HUDEP-2 (cell line): ENCODE data around the gene HTT.

ENCODE experiments used
- DNase-seq, 76 experiments: peaks; one replicate each; lab custom pipeline; 2025; ENCODE audit not compliant: unreplicated experiment in 76 of 76; lab: John Stamatoyannopoulos, UW

HTT gene

GRCh38 chr4:3116955-3117354 lies 42.5 kb downstream of the HTT start:
- no peak for DNase-seq

- DNase-seq, result no peak
These were observed 43.8 kb downstream of the HTT start for GRCh38 chr4:3118312-3118711.

GRCh38 chr4:3119464-3119863 lies 45.0 kb downstream of the HTT start:
- DNase-seq, result no peak

- no peak for DNase-seq
These were observed 46.6 kb downstream of the HTT start for GRCh38 chr4:3121110-3121509.

- DNase-seq, result no peak
These were observed 47.1 kb downstream of the HTT start for GRCh38 chr4:3121596-3121995.

GRCh38 chr4:3122081-3122563 lies 47.6 kb downstream of the HTT start:
- DNase-seq, result no peak

- no peak for DNase-seq
These were observed 48.7 kb downstream of the HTT start for GRCh38 chr4:3123181-3123671.

GRCh38 chr4:3124070-3124767 lies 49.7 kb downstream of the HTT start:
- no peak for DNase-seq

- DNase-seq, result no peak
These were observed 52.6 kb downstream of the HTT start for GRCh38 chr4:3127112-3127511.

- no peak for DNase-seq
These were observed 53.6 kb downstream of the HTT start for GRCh38 chr4:3128058-3128457.

GRCh38 chr4:3128976-3129375 lies 54.5 kb downstream of the HTT start:
- no peak for DNase-seq

GRCh38 chr4:3130201-3130600 lies 55.7 kb downstream of the HTT start:
- DNase-seq, result no peak

- DNase-seq, result no peak
These were observed 56.3 kb downstream of the HTT start for GRCh38 chr4:3130826-3131225.

- no peak for DNase-seq
These were observed 59.7 kb downstream of the HTT start for GRCh38 chr4:3134201-3134600.

GRCh38 chr4:3135155-3136011 lies 60.9 kb downstream of the HTT start:
- no peak for DNase-seq

- DNase-seq, result no peak
These were observed 62.0 kb downstream of the HTT start for GRCh38 chr4:3136454-3136853.

- no peak for DNase-seq
These were observed 63.4 kb downstream of the HTT start for GRCh38 chr4:3137908-3138307.

GRCh38 chr4:3145234-3145924 lies 70.9 kb downstream of the HTT start:
- peak in 1 of 76 experiments; percentile 7 for DNase-seq

- no peak for DNase-seq
These were observed 74.4 kb downstream of the HTT start for GRCh38 chr4:3148926-3149325.

- DNase-seq, result peak in 5 of 76 experiments; percentile 5 to 22 (median 12)
These were observed 76.8 kb downstream of the HTT start for GRCh38 chr4:3151238-3151637.

- no peak for DNase-seq
These were observed 82.9 kb downstream of the HTT start for GRCh38 chr4:3157366-3157765.
